SIG-M5 treated with dmso at 0.1 percent for 504 hours (cell line): ENCODE results near the gene TNIK.

Source experiments
- DNase-seq: peaks from one replicate; lab custom pipeline; 2025; ENCODE audit not compliant: unreplicated experiment; lab: John Stamatoyannopoulos, UW

Gene TNIK

GRCh38 chr3:171200750-171201088 is 259.5 kb downstream of the TNIK start:
- DNase-seq = peak; percentile 77

- no peak for DNase-seq
Observed at GRCh38 chr3:171200052-171200749, 260.0 kb downstream of the TNIK start.

GRCh38 chr3:171199473-171199829 is 260.8 kb downstream of the TNIK start:
- peak; percentile 78 for DNase-seq

- DNase-seq = no peak
Observed at GRCh38 chr3:171198781-171199472, 261.3 kb downstream of the TNIK start.

- no peak for DNase-seq
Observed at GRCh38 chr3:171195686-171196085, 264.5 kb downstream of the TNIK start.

- DNase-seq = no peak
Observed at GRCh38 chr3:171194965-171195364, 265.2 kb downstream of the TNIK start.

- no peak for DNase-seq
Observed at GRCh38 chr3:171193693-171194092, 266.5 kb downstream of the TNIK start.

- DNase-seq = no peak
Observed at GRCh38 chr3:171192176-171192854, 267.9 kb downstream of the TNIK start.

GRCh38 chr3:171190668-171191067 is 269.5 kb downstream of the TNIK start:
- no peak for DNase-seq

- no peak for DNase-seq
Observed at GRCh38 chr3:171189394-171190080, 270.7 kb downstream of the TNIK start.

- DNase-seq = peak; percentile 51
Observed at GRCh38 chr3:171187706-171188290, 272.4 kb downstream of the TNIK start.

GRCh38 chr3:171186817-171187500 is 273.2 kb downstream of the TNIK start:
- no peak for DNase-seq

- DNase-seq = no peak
Observed at GRCh38 chr3:171186383-171186782, 273.8 kb downstream of the TNIK start.

GRCh38 chr3:171185959-171186358 is 274.2 kb downstream of the TNIK start:
- DNase-seq = no peak

- no peak for DNase-seq
Observed at GRCh38 chr3:171184372-171184771, 275.8 kb downstream of the TNIK start.

- peak; percentile 23 for DNase-seq
Observed at GRCh38 chr3:171183042-171183441, 277.2 kb downstream of the TNIK start.

- no peak for DNase-seq
Observed at GRCh38 chr3:171181907-171182690, 278.1 kb downstream of the TNIK start.

- peak; percentile 24 for DNase-seq
Observed at GRCh38 chr3:171178714-171179113, 281.5 kb downstream of the TNIK start.

GRCh38 chr3:171177553-171177952 is 282.7 kb downstream of the TNIK start:
- DNase-seq = no peak

- no peak for DNase-seq
Observed at GRCh38 chr3:171177056-171177455, 283.1 kb downstream of the TNIK start.
